Measurements from ENCODE around the gene NCOR1.

Gene NCOR1

DNA sequence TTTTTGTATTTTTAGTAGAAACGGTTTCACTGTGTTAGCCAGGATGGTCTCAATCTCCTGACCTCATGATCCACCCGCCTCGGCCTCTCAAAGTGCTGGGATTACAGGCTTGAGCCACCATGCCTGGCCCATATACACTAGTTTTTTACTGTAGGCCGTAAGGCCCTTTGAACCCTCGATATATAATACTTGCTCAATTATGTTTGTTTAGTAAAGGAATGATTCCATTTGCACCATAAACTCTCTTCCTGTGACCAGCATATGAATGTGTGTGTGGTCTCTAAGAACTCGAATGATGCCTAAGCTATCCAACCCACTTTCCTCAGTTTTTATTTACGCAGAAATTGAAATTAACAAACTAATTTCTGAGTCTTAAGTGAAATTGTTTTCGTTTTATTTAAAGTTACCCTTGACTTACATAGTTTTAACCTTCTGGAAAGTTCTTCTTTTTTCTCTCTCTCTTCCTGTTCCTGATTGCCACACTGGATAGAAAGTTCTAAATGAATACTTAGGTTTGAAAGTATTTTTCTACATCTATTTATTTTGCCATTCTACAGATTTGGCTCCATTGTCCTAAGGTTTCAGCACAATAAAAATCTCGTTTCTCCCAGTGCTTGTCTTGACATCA, 39.6 kb upstream of the NCOR1 start:
- no peak for TF ChIP-seq TCF4 (CRISPR knock-in tag; IDR thresholded peaks at IDR 0.05; ENCODE audit: borderline replicate concordance)
- no peak for TF ChIP-seq ZNF8 (CRISPR knock-in tag; IDR thresholded peaks at IDR 0.05)
- no peak for TF ChIP-seq ZNF565 (CRISPR knock-in tag; conservative IDR thresholded peaks at IDR 0.05; ENCODE audit: low read depth)
- TF ChIP-seq BACH2 (CRISPR knock-in tag; IDR thresholded peaks at IDR 0.05; ENCODE audit: borderline replicate concordance), result no peak
- TF ChIP-seq, protein P1, sequence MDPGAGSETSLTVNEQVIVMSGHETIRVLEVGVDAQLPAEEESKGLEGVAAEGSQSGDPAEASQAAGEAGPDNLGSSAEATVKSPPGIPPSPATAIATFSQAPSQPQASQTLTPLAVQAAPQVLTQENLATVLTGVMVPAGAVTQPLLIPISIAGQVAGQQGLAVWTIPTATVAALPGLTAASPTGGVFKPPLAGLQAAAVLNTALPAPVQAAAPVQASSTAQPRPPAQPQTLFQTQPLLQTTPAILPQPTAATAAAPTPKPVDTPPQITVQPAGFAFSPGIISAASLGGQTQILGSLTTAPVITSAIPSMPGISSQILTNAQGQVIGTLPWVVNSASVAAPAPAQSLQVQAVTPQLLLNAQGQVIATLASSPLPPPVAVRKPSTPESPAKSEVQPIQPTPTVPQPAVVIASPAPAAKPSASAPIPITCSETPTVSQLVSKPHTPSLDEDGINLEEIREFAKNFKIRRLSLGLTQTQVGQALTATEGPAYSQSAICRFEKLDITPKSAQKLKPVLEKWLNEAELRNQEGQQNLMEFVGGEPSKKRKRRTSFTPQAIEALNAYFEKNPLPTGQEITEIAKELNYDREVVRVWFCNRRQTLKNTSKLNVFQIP (CRISPR knock-in tag; IDR thresholded peaks at IDR 0.05; ENCODE audit: borderline replicate concordance, low read depth), result no peak
- TF ChIP-seq ESRRG (CRISPR knock-in tag; IDR thresholded peaks at IDR 0.05), result no peak
- no peak for TF ChIP-seq ZC3H10 (CRISPR knock-in tag; IDR thresholded peaks at IDR 0.05)
- no peak for TF ChIP-seq SNAI2 (CRISPR knock-in tag; IDR thresholded peaks at IDR 0.05)
- TF ChIP-seq ZFP30 (CRISPR knock-in tag; IDR thresholded peaks at IDR 0.05), result no peak
- TF ChIP-seq OSR1 (CRISPR knock-in tag; IDR thresholded peaks at IDR 0.05), result no peak
- no peak for TF ChIP-seq ZFP3 (CRISPR knock-in tag; IDR thresholded peaks at IDR 0.05)
- TF ChIP-seq ZNF70 (CRISPR knock-in tag; IDR thresholded peaks at IDR 0.05), result no peak
- ATAC-seq, result no peak

DNA sequence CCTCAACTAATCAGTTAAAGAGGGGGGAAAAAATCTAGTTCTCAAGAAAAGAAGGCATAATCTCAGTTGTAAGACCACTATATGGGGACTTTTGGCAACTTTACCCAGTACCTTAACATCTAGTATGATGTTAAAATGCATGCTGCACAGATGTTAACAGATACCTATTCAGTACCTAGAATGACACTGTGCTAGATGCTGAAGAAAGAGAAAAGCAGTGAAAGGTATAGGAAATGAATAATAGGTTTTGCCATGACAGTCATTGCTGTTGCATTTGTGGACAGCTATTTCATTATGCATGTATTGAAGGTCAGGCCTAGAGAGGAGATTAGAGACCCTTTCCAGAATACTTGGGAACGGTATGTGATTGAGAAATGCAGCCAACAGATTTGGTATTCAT, 36.2 kb upstream of the NCOR1 start:
- no peak for TF ChIP-seq ZFP30 (CRISPR knock-in tag; IDR thresholded peaks at IDR 0.05)
- ATAC-seq, result no peak

DNA sequence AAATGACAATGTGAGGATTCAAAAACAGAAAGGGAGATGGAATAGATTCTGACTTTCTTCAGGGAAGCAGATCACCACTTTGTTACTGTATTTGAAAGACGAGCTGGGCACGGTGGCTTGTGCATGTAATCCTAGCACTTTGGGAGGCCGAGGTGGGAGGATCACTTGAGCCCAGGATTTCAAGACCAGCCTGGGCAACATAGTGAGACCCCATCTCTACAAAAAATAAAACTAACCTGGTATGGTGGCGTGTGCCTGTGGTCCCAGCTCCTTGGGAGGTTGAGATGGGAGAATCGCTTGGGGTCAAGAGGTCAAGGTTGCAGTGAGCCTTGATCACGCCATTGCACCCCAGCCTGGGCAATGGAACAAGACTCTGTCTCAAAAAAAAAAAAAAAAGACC, 35.7 kb upstream of the NCOR1 start:
- TF ChIP-seq ESRRG (CRISPR knock-in tag; IDR thresholded peaks at IDR 0.05) (no peak), ZC3H10 (CRISPR knock-in tag; IDR thresholded peaks at IDR 0.05) (no peak), ZNF8 (CRISPR knock-in tag; IDR thresholded peaks at IDR 0.05) (no peak), ZNF565 (CRISPR knock-in tag; conservative IDR thresholded peaks at IDR 0.05; ENCODE audit: low read depth) (no peak), ZFP3 (CRISPR knock-in tag; IDR thresholded peaks at IDR 0.05) (no peak), ARNTL (CRISPR knock-in tag; IDR thresholded peaks at IDR 0.05; ENCODE audit: borderline replicate concordance, low read depth) (no peak), OSR1 (CRISPR knock-in tag; IDR thresholded peaks at IDR 0.05) (no peak), RARB (CRISPR knock-in tag; IDR thresholded peaks at IDR 0.05) (no peak), CSDC2 (CRISPR knock-in tag; IDR thresholded peaks at IDR 0.05) (no peak), PPARA (CRISPR knock-in tag; IDR thresholded peaks at IDR 0.05; ENCODE audit: borderline replicate concordance) (no peak), TOX (CRISPR knock-in tag; IDR thresholded peaks at IDR 0.05; ENCODE audit: borderline replicate concordance) (no peak), ISL1 (CRISPR knock-in tag; IDR thresholded peaks at IDR 0.05) (no peak), ZNF70 (CRISPR knock-in tag; IDR thresholded peaks at IDR 0.05) (no peak), TCF4 (CRISPR knock-in tag; IDR thresholded peaks at IDR 0.05; ENCODE audit: borderline replicate concordance) (no peak), BACH2 (CRISPR knock-in tag; IDR thresholded peaks at IDR 0.05; ENCODE audit: borderline replicate concordance) (no peak)
- TF ChIP-seq, protein P2, sequence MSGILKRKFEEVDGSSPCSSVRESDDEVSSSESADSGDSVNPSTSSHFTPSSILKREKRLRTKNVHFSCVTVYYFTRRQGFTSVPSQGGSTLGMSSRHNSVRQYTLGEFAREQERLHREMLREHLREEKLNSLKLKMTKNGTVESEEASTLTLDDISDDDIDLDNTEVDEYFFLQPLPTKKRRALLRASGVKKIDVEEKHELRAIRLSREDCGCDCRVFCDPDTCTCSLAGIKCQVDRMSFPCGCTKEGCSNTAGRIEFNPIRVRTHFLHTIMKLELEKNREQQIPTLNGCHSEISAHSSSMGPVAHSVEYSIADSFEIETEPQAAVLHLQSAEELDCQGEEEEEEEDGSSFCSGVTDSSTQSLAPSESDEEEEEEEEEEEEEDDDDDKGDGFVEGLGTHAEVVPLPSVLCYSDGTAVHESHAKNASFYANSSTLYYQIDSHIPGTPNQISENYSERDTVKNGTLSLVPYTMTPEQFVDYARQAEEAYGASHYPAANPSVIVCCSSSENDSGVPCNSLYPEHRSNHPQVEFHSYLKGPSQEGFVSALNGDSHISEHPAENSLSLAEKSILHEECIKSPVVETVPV (CRISPR knock-in tag; IDR thresholded peaks at IDR 0.05), result no peak
- TF ChIP-seq, protein P1 (CRISPR knock-in tag; IDR thresholded peaks at IDR 0.05; ENCODE audit: borderline replicate concordance, low read depth), result no peak
- TF ChIP-seq, protein P3, sequence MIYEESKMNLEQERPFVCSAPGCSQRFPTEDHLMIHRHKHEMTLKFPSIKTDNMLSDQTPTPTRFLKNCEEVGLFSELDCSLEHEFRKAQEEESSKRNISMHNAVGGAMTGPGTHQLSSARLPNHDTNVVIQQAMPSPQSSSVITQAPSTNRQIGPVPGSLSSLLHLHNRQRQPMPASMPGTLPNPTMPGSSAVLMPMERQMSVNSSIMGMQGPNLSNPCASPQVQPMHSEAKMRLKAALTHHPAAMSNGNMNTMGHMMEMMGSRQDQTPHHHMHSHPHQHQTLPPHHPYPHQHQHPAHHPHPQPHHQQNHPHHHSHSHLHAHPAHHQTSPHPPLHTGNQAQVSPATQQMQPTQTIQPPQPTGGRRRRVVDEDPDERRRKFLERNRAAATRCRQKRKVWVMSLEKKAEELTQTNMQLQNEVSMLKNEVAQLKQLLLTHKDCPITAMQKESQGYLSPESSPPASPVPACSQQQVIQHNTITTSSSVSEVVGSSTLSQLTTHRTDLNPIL (CRISPR knock-in tag; IDR thresholded peaks at IDR 0.05; ENCODE audit: low read depth), result no peak
- TF ChIP-seq, protein P4, sequence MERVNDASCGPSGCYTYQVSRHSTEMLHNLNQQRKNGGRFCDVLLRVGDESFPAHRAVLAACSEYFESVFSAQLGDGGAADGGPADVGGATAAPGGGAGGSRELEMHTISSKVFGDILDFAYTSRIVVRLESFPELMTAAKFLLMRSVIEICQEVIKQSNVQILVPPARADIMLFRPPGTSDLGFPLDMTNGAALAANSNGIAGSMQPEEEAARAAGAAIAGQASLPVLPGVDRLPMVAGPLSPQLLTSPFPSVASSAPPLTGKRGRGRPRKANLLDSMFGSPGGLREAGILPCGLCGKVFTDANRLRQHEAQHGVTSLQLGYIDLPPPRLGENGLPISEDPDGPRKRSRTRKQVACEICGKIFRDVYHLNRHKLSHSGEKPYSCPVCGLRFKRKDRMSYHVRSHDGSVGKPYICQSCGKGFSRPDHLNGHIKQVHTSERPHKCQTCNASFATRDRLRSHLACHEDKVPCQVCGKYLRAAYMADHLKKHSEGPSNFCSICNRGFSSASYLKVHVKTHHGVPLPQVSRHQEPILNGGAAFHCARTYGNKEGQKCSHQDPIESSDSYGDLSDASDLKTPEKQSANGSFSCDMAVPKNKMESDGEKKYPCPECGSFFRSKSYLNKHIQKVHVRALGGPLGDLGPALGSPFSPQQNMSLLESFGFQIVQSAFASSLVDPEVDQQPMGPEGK (CRISPR knock-in tag; IDR thresholded peaks at IDR 0.05; ENCODE audit: borderline replicate concordance), result no peak
- TF ChIP-seq, protein P5, sequence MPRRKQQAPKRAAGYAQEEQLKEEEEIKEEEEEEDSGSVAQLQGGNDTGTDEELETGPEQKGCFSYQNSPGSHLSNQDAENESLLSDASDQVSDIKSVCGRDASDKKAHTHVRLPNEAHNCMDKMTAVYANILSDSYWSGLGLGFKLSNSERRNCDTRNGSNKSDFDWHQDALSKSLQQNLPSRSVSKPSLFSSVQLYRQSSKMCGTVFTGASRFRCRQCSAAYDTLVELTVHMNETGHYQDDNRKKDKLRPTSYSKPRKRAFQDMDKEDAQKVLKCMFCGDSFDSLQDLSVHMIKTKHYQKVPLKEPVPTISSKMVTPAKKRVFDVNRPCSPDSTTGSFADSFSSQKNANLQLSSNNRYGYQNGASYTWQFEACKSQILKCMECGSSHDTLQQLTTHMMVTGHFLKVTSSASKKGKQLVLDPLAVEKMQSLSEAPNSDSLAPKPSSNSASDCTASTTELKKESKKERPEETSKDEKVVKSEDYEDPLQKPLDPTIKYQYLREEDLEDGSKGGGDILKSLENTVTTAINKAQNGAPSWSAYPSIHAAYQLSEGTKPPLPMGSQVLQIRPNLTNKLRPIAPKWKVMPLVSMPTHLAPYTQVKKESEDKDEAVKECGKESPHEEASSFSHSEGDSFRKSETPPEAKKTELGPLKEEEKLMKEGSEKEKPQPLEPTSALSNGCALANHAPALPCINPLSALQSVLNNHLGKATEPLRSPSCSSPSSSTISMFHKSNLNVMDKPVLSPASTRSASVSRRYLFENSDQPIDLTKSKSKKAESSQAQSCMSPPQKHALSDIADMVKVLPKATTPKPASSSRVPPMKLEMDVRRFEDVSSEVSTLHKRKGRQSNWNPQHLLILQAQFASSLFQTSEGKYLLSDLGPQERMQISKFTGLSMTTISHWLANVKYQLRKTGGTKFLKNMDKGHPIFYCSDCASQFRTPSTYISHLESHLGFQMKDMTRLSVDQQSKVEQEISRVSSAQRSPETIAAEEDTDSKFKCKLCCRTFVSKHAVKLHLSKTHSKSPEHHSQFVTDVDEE (CRISPR knock-in tag; IDR thresholded peaks at IDR 0.05), result no peak
- no peak for ATAC-seq

Data from SK-N-SH treated with all-trans-retinoic acid at 6 μM for 48 hours (cell line).